HCEC 1CT (cell line): ENCODE results near the gene ADCY9.
"Not testable (repeated sequence)": the region's sequence is repeated elsewhere in the genome, so short reads cannot be mapped to it uniquely, and the experiment has no call there.

Experiments
- DNase-seq: peaks from one replicate; pipeline ENCODE4 v3.0.0-alpha.2; 2017

The ADCY9 gene

DNA sequence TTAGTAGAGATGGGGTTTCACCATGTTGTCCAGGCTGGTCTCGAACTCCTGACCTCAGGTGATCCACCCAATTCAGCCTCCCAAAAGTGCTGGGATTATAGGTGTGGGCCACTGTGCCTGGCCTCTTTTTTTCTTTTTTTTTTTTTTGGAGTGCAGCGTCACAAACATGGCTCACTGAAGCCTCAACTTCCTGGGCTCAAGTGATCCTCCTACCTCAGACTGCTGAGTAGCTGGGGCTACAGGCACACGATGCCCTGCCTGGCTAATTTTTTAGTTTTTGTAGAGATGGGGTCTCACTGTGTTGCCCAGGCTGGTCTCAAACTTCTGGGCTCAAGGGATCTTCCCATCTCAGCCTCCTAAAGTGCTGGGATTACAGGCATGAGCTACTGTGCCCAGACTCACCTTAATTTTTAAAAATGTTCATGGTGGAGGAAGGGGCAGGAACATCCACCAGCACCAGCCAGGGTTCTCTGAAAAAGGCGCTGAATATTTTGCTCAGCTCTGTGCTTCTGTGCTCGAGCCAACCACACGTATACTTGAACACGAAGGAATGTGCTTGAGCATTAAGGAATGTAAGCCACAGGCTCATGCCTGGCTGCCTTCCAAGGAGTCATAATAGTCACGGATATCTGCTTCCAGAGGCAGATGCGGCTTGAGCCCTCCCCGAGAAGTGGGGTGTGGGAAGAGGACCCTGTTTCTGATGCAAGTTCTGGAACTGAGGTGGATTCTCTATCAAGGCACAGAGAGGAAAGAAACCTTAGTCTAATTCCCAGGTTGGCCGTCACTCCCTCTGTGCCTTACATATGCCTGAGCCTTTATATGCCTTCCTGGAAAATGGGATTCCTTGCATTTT, 170.3 kb downstream of the ADCY9 start:
- peak; percentile 95 for DNase-seq

DNA sequence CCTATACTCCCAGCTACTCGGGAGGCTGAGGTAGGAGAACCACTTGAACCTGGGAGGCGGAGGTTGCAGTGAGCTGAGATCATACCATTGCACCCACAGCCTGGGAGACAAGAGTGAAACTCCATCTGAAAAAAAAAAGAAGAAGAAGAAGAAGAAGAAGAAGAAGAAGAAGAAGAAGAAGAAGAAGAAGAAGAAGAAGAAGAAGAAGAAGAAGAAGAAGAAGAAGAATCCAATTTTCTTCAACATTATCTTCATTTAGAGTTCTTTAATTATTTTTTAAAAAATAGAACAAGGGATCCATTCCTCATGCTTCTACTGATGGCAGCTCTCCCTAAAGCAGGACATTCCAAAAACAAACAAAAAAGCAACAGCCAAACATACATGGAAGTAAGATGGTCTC, 171.8 kb downstream of the ADCY9 start:
- DNase-seq: not testable (repeated sequence)

DNA sequence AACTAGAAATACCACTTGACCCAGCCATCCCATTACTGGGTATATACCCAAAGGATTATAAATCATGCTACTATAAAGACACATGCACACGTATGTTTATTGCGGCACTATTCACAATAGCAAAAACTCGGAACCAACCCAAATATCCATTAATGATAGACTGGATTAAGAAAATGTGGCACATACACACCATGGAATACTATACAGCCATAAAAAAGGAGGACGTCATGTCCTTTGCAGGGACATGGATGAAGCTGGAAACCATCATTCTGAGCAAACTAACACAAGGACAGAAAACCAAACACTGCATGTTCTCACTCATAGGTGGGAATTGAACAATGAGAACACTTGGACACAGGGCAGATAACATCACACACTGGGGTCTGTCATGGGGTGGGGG, 174.1 kb downstream of the ADCY9 start:
- DNase-seq: not testable (repeated sequence)

DNA sequence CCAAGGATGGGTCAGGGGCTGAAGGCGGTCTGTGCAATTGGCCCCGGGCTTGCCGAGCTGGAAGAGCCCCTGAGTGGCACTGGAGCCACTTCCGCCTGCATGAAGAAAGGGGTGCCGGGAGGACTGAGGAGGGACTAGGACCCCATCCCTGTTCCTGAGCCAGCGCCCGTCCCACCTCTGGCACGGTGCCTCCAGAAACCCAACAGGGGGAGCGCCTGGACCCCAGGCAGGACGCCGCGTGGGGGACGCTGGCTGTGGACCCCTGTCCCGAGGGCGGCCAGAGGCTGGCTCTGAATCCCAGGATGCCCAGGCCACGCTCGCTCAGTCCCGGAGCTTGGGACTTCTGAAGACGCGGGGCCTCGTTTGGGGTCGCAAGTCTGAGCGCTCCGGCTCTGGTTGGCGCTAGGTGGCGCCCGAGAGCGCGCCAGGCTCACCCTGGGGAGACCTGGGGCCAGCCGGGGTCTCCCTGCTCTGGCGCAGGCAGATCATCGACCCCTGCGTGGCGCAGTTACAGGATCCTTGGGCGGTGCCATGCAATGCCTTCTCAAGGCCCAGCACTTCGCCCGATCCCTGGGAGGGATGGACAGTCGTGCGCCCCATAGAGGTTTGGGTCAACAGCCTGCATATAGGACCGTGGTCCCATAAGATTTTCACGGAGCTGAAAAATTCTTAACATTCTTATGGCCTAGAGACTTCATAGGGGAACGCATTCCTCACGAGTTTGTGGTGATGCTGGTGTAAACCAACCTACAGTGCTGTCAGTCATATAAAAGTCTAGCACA, 177.2 kb downstream of the ADCY9 start:
- peak; percentile 72 for DNase-seq

DNA sequence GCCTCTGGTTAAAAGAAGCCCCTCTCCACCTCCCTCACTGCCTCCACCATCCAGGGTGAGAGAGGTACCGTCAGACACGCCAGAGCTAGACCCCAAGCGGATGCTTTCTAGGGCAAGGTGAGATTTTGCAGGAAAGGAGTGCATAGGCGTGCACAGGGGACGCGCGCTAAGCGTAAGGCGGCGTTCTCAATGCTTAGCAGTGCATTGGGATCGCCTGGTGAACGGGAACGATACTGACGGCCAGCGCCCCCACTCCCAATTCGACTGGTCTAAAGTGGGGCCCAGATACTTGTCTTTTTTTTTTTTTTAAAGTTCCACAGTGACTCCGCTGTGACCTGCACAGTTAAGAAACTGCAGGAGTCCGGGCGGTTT, 177.8 kb downstream of the ADCY9 start:
- DNase-seq: no peak

DNA sequence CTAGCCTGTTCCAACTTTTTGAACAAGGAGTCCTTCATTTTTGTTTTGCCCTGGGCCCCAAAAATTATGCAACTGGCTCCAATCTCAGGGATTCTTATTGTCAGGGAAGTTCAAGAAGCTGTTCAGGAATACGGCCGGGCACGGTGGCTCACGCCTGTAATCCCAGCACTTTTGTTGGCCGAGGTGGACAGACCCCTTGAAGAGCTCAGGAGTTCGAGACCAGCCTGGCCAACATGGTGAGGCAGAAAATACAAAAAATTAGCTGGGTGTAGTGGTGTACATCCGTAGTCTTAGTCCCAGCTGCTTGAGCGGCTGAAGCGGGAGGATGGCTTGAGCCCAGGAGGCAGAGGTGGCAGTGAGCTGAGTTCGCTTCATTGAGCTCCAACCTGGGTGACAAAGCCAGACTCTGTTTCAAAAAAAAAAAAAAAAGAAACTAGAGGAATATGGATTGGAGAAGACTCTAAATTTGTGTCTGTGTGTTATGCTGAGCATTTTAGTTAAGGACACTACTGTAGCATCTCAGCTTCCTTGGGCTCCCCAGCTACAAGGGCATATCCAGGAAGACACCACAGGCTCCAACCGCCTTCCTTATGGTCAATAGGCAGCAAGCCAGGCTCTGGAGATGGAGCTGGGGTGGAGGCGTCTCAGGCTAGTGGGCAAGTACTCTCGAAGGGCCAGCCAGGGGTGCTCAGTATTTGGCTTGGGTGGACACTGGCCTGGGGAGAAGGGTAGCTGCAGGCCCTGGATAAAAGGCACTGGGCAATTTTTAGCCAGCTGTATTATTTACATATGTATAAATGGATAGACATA, 179.0 kb downstream of the ADCY9 start:
- DNase-seq: no peak

DNA sequence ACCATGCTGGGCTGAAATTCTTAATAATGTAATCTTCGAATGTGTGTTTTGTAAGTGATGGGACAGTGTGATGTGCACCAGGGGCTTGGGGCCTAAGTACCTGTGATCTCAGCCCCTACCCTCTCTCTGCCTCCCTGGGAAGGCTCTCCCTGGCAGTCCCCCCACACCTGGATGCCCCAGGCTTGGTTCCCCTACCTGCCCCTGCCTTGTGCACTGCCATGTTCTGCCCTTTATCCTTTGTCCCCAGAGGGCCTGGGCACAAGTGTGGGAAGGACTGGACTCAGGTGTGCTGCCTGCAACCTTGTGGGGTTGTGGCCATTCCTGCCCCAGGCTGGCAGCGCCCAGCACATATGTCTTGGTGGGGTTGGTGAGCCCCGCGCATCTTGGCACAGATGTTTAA, 180.3 kb downstream of the ADCY9 start:
- no peak for DNase-seq

DNA sequence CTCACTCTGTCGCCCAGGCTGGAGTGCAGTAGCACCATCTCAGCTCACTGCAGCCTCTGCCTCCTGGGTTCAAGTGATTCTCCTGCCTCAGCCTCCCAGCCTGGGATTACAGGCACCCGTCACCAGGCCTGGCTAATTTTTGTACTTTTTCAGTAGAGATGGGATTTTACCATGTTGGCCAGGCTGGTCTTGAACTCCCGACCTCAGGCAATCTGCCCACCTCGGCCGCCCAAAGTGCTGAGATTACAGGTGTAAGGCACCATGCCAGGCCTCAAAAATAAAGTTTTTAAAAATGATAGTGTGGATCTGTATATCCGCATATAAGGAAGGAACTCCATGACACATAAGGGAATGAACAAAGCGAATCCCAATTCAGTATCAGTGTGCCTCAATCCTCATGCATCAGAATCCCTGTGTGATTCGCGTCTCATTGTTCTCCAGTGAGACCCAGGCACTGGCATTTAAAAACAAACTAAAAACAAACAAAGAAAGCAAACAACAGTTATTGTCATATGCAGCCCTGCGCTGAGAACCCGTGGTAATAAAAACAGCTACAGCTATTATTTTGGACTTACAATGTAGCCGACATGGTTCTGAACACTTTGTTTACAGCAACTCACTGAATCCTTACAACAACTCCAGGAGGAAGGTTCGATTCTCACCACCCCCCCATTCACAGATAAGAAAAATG, 181.6 kb downstream of the ADCY9 start:
- DNase-seq: no peak

DNA sequence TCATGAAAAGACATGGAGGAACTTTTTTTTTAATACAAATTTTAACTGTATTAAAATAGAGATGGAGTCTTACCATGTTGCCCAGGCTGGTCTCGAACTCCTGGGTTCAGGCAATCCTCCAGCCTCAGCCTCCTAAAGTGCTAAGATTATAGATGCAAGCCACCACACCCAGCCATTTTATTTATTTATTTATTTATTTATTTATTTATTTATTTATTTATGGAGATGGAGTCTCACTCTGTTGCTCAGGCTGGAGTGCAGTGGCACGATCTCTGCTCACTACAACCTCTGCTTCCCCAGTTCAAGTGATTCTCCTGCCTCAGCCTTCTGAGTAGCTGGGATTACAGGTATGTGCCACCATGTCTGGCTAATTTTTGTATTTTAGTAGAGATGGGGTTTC, 189.1 kb downstream of the ADCY9 start:
- DNase-seq: not testable (repeated sequence)

DNA sequence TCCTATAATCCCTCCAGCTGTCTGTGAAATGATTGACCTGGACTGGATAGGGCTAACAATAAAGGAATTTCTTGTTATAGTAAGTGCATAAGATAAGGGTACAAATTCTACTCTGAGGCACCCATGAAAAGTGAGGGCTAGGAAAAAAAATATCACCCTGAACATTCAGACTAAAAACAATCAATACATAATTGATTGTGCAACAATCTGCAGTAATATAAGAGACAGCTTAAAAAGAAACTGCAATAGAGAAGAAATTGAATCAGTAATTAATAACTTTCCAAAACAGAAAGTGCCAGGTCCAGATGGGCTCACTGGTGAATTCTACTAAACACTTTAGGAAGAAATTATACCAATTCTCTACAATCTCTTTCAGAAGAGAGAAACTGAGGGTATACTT, 191.5 kb downstream of the ADCY9 start:
- no peak for DNase-seq

DNA sequence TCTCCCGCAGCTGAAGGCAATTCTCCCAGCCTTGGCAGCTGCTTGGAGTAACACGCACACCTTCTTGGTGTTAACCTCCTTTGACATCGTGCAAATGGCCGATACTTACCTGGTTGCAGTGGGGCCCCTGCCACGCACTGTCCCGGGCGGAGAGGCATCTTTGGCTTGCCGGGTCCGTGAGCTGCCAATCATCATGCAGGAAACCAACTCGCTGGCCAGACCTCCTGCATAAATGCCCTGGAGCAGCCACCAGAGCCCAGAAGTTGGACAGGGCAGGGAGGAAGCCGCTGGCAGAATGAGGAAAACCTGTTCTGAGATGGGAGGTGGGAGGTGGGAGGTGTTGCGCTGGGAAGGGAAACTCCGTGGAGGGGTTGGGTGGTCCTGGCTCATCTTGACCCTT, 194.0 kb downstream of the ADCY9 start:
- DNase-seq: no peak

DNA sequence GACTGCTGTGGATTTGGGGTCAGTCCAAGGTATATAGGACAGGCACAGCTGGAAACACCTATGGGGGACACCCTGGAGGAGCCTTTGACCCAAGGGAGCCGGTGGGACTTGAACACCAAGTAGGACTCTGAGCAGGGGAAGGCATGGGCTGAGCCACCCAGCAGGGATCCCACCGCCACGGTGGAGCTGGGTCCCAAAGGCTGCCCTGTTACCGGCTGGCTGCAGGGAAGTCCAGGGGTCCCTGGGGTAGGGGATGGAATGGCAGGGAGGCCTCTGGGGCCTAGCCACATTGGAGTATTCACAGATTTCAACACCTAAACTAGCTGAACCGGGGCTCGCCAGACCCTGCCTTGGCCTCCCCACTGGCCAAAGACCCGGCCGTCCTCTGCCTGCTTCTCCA, 196.0 kb downstream of the ADCY9 start:
- no peak for DNase-seq

DNA sequence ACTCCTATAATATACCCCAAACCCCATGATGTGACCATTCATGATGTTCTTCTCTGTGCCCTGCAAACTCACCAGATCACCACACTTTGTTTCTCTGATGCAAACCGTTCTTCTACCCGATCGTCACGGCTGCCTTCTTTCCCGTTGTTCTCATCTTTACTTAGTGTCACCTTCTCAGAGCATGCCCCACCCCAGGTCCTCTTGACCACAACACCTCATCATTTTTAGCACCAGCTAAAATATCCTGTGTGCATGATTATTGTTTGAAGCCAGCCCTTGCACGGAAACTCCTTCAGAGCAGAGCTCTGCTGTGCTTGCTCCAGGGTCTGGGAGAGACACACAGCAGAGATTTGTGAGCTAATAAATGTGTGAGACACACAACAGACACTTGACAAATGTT, 196.8 kb downstream of the ADCY9 start:
- no peak for DNase-seq

DNA sequence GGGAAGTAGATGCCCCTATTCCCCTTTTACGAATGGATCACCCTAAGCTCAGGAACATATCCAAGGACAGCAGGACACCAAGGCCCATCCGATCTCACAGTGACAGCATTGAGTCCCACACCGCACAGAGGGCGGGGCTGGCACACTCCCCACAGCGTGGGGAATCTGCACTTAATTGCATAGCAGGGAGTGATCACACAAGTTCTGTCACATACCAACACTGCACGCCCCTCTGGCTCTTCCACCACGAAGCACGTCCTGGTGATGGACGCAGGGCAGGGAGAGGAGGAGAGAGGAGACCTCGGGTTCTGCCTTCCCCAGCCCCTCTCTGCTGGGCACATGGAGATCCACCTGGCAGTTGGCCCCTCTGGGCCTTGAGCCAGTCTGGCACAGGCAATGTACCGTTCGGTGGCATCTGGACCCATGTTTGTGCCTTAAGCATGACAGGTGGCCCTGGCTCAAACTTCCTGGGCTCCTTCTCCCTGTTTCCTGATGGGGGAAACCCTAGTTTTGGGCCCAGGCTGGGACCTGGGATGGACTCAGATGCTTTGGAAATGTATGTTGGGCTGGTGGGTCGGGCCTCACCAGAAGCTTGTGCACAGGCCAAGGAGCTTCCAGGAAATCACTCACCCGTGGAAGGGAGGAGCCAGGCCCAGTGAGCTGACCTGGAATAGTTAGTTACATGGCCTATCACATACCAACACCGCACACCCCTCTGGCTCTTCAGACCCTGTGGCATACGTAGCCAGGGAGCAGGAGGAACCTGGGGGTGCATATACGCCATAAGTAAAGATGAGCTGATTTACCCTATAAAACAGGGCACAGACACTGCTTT, 200.6 kb downstream of the ADCY9 start:
- DNase-seq: no peak

DNA sequence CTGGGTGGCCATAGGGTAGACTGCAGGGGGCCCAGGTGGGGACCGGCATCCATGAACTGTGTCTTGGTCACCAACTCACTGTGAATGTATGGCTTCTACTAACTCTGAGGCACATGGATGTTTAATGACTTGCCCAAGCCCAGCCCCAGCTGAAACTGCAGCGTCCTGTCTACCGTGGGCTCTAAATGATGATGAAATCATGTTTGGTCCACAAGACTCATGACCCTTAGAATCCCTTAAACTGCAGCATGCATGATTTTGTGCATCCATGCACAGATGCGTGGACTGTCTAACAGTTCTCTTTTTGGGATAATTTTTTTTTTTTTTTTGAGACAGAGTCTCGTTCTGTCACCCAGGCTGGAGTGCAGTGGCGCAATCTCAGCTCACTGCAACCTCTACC, 203.3 kb downstream of the ADCY9 start:
- no peak for DNase-seq
